Breast epithelium (tissue), 4 donors: ENCODE results near the gene CARD9. TPM values are rescaled to one million over a fixed set of nuclear protein-coding genes. Genes with fewer than 3 reads are reported as not detected.

Experiments used
- DNase-seq, 2 donors: peaks; one replicate each; pipeline ENCODE4 v3.0.0-alpha.2; 2019; ENCODE audit warnings: low spot score in 2 of 2
- H3K27ac ChIP-seq, 2 donors: fragments of 200-600 bp; sonication (generic) in 1 of 2; one replicate each; pipeline ENCODE4 v1.5.1; 2016 to 2019; ENCODE audit warnings: mild to moderate bottlenecking in 1 of 2
- H3K27me3 ChIP-seq, 2 donors: fragments of 200-600 bp; sonication (generic) in 1 of 2; one replicate each; pipeline versions ENCODE4 v1.5.1 to v1.6.0; 2017 to 2019; ENCODE audit warnings: control low read depth in 1 of 2, mild to moderate bottlenecking in 1 of 2
- H3K36me3 ChIP-seq: fragments of 200-600 bp; one replicate; pipeline ENCODE4 v1.5.1; 2019
- H3K4me1 ChIP-seq, 2 donors: fragments of 200-600 bp; sonication (generic); one replicate each; pipeline ENCODE4 v1.5.1; 2016 to 2019; ENCODE audit warnings: control low read depth in 1 of 2
- H3K4me3 ChIP-seq, 3 donors: fragments of 200-600 bp; sonication (generic); 1 replicate in 2 of 3; 2 replicates in 1 of 3; pipeline ENCODE4 v1.5.1; 2016 to 2019; ENCODE audit warnings: mild to moderate bottlenecking in 3 of 3, moderate library complexity in 2 of 3
- H3K9me3 ChIP-seq, 2 donors: fragments of 200-600 bp; sonication (generic) in 1 of 2; one replicate each; pipeline ENCODE4 v1.5.1; 2016 to 2019; ENCODE audit warnings: control low read depth in 1 of 2
- CTCF ChIP-seq, 3 donors: fragments of 450-650 bp; IDR thresholded peaks; one replicate each; pipeline ENCODE4 v1.5.1; 2016 to 2017; ENCODE audit warnings: antibody characterized with exemption in 3 of 3, mild to moderate bottlenecking in 3 of 3, moderate library complexity in 3 of 3
- POLR2A ChIP-seq: fragments of 450-650 bp; IDR thresholded peaks from one replicate; pipeline ENCODE4 v1.6.1; 2016; ENCODE audit warnings: antibody characterized with exemption, mild to moderate bottlenecking, moderate library complexity
- POLR2AphosphoS5 ChIP-seq, 3 donors: sonication (generic); formaldehyde crosslinking; IDR thresholded peaks; one replicate each; pipeline ENCODE4 v1.6.1; 2017; ENCODE audit warnings: antibody characterized with exemption in 3 of 3
- intact Hi-C: fragments of 100-400 bp; cut with DNase I; formaldehyde crosslinking; loops from one replicate; pipeline ENCODE4 v1.15.1; 2023; ENCODE audit warnings: low total_unique reads
- total RNA-seq, 3 donors: library from RNA; depleted of rRNA; stranded (reverse); fragments of >200 nt; gene quantifications; one replicate each; pipeline ENCODE4 v1.1.0, GENCODE V29; 2016

Gene CARD9
- total RNA-seq, 3 donors from 2014 or later = 3.0 to 7.6 (median 3.3) TPM

- H3K36me3 ChIP-seq = peaks cover 5% of the 10 kb centered on the region
- H3K4me1 ChIP-seq = peaks cover 3 to 5% of the 10 kb centered on the region in 2 donors
- TF ChIP-seq CTCF (IDR thresholded peaks at IDR 0.05) = no peak
- no peak for TF ChIP-seq POLR2AphosphoS5 (IDR thresholded peaks at IDR 0.05)
- no peak for TF ChIP-seq POLR2A
- no peak overlapping the region for H3K27ac ChIP-seq
- no peak overlapping the region for H3K4me3 ChIP-seq
- H3K9me3 ChIP-seq = no peaks in the 10 kb centered on the region
- H3K27me3 ChIP-seq = no peaks in the 10 kb centered on the region
- intact Hi-C loops = no loop called here
- no peak for DNase-seq
Observed at GRCh38 chr9:136395345-136396218, 22.1 kb upstream of the CARD9 start.

- intact Hi-C loops = no loop called here
- H3K27me3 ChIP-seq = no peaks in the 10 kb centered on the region
- peaks cover 5% of the 10 kb centered on the region for H3K36me3 ChIP-seq
- H3K4me1 ChIP-seq = peaks cover 0 to 5% of the 10 kb centered on the region in 2 donors
- H3K27ac ChIP-seq = no peak overlapping the region
- H3K4me3 ChIP-seq = no peak overlapping the region
- H3K9me3 ChIP-seq = no peaks in the 10 kb centered on the region
- no peak for TF ChIP-seq POLR2A
- no peak for TF ChIP-seq CTCF (IDR thresholded peaks at IDR 0.05)
- no peak for TF ChIP-seq POLR2AphosphoS5 (IDR thresholded peaks at IDR 0.05)
- DNase-seq = no peak
Observed at GRCh38 chr9:136395020-136395340, 21.5 kb upstream of the CARD9 start.

- TF ChIP-seq POLR2A (no peak), POLR2AphosphoS5 (IDR thresholded peaks at IDR 0.05) (no peak), CTCF (IDR thresholded peaks at IDR 0.05) (no peak)
- Histone ChIP-seq H3K27ac (no peak overlapping the region), H3K9me3 (no peaks in the 10 kb centered on the region), H3K4me1 (peaks cover 0 to 5% of the 10 kb centered on the region in 2 donors), H3K27me3 (no peaks in the 10 kb centered on the region), H3K4me3 (no peak overlapping the region), H3K36me3 (peaks cover 5% of the 10 kb centered on the region)
- no peak for DNase-seq
- intact Hi-C loops = no loop called here
Observed at GRCh38 chr9:136394312-136395019, 21.0 kb upstream of the CARD9 start.

GRCh38 chr9:136393531-136393930, 20.1 kb upstream of the CARD9 start:
- intact Hi-C loops = no loop called here
- H3K27ac ChIP-seq = no peak overlapping the region

More at GRCh38 chr9:136393531-136393930, 20.1 kb upstream of the CARD9 start:
- no peak for DNase-seq
- TF ChIP-seq POLR2A = no peak
- no peak for TF ChIP-seq POLR2AphosphoS5 (IDR thresholded peaks at IDR 0.05)
- TF ChIP-seq CTCF (IDR thresholded peaks at IDR 0.05) = no peak
- Histone ChIP-seq H3K9me3 (no peaks in the 10 kb centered on the region), H3K36me3 (peaks cover 5% of the 10 kb centered on the region), H3K4me1 (peaks cover 0 to 5% of the 10 kb centered on the region in 2 donors), H3K4me3 (no peak overlapping the region), H3K27me3 (no peaks in the 10 kb centered on the region)
